ENCODE results near the gene KIF3B. TPM values are rescaled to one million over a fixed set of nuclear protein-coding genes. Genes with fewer than 3 reads are reported as not detected.

KIF3B gene
- total RNA-seq, 1 donor from 2014 or later = 9.9 TPM

DNA sequence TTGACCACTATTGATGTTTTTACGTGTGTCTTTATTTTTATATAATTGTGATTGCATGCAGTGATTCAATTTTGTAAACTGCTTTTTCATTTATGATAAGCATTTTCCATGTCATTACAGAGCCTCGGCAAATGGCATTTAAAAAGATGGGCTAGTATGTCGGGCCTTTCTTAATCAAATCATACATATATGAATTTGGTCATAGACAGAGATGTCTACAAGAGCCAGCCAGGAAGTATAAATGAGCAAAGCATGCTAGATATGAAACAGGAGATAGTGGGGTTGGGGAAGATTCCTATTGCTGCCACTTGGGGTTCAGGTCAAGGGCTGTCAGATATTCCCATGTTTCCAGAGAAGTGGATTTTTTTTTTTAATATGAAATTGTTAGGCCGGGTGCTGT lies 20.0 kb downstream of the KIF3B start:
- Histone ChIP-seq H3K27me3 (ENCODE audit: low read depth) (no peaks in the 10 kb centered on the region), H3K36me3 (no peaks in the 10 kb centered on the region), H3K27ac (replicated peaks) (no peak overlapping the region), H3K9me3 (replicated peaks) (no peaks in the 10 kb centered on the region), H3K4me1 (peaks cover 16% of the 10 kb centered on the region), H3K4me3 (no peak overlapping the region)
- TF ChIP-seq, protein P1, sequence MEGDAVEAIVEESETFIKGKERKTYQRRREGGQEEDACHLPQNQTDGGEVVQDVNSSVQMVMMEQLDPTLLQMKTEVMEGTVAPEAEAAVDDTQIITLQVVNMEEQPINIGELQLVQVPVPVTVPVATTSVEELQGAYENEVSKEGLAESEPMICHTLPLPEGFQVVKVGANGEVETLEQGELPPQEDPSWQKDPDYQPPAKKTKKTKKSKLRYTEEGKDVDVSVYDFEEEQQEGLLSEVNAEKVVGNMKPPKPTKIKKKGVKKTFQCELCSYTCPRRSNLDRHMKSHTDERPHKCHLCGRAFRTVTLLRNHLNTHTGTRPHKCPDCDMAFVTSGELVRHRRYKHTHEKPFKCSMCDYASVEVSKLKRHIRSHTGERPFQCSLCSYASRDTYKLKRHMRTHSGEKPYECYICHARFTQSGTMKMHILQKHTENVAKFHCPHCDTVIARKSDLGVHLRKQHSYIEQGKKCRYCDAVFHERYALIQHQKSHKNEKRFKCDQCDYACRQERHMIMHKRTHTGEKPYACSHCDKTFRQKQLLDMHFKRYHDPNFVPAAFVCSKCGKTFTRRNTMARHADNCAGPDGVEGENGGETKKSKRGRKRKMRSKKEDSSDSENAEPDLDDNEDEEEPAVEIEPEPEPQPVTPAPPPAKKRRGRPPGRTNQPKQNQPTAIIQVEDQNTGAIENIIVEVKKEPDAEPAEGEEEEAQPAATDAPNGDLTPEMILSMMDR (IDR thresholded peaks at IDR 0.05; ENCODE audit: borderline replicate concordance) = no peak
- intact Hi-C loops (cut with micrococcal nuclease) = no loop called here
- DNase-seq = no peak

DNA sequence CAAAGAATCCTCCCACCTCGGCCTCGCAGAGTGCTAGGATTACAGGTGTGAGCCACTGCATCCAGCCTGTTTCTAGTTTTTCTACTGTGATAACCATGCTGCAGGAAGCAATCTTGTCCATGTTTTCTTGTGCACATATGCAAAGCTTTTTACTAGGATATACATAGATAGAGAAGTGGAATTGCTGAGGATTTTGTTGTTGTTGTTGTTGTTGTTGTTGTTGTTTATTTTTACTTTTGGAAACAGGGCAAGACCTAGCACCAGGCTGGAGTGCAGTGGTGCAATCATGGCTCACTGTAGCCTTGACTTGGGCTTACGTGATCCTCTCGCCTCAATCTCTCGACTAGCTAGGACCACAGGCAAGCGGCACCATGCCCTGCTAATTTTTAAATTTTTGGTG lies 23.2 kb downstream of the KIF3B start:
- no peak overlapping the region for H3K27ac ChIP-seq (replicated peaks)
- H3K4me1 ChIP-seq = peaks cover 21% of the 10 kb centered on the region
- H3K27me3 ChIP-seq (ENCODE audit: low read depth) = no peaks in the 10 kb centered on the region
- intact Hi-C loops (cut with micrococcal nuclease) = no loop called here
- H3K4me3 ChIP-seq = no peak overlapping the region
- DNase-seq = no peak
- TF ChIP-seq, protein P1 (IDR thresholded peaks at IDR 0.05; ENCODE audit: borderline replicate concordance) = no peak
- no peaks in the 10 kb centered on the region for H3K9me3 ChIP-seq (replicated peaks)
- no peaks in the 10 kb centered on the region for H3K36me3 ChIP-seq

DNA sequence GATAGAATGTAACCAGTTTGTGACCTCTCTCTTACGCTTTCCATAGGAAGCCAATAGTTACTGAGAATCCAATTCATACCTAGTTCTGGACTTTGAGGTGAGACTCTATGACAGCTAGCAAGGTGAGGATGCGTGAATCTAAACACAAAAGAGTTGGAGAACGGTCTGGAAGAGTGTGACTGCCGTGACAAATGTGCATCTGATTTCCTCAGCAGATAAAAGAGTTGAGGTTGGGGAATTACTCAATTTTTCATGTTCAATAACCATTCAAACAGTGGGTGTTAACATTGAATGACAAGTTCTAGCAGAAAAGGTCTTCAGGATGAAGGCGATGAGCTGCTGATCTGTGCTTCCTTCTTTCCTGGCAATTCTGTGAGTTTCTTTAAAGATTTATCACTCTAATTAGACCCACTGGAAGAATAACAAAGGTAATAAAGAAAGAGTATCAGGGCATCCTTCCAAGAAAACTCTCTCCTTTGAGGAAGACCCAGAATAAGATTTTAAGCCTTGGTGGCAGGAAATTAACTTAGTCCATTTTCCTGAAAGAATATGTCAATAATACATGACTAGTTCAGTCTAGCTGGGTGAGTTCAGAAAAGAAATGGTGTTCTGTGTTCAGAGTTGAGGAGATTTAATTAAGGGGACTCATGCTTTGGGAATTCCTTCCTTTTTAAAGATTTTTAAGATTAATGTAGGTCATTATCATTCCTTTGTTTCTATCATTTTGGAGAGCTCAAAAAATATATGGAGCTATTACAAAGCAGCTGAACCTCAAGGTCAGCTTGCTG lies 24.5 kb downstream of the KIF3B start:
- TF ChIP-seq, protein P1 (IDR thresholded peaks at IDR 0.05; ENCODE audit: borderline replicate concordance) = no peak
- DNase-seq = no peak
- Histone ChIP-seq H3K4me3 (no peak overlapping the region), H3K4me1 (peaks cover 14% of the 10 kb centered on the region), H3K9me3 (replicated peaks) (no peaks in the 10 kb centered on the region), H3K36me3 (no peaks in the 10 kb centered on the region), H3K27me3 (ENCODE audit: low read depth) (no peaks in the 10 kb centered on the region), H3K27ac (replicated peaks) (no peak overlapping the region)
- intact Hi-C loops (cut with micrococcal nuclease) = no loop called here

DNA sequence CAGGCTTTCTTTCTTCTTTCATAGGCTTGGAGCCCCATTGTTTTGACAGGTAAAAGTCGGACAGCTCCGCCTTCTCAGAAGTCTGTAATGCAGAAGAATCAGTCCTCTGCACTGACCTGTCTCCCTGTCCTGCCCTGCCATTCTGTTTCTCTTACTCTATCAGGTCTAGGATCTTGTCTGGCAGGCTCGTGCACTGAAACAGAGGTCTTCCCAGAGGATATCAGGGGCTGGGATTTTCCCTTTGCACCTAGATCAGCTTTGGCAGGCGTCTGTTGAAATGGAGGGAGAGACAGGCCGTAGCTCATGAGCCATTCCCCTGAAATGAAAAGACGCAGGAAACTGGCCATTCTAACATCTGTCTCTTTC lies 25.0 kb downstream of the KIF3B start:
- H3K27ac ChIP-seq (replicated peaks) = no peak overlapping the region
- no peak overlapping the region for H3K4me3 ChIP-seq
- H3K4me1 ChIP-seq = peaks cover 8% of the 10 kb centered on the region
- H3K27me3 ChIP-seq (ENCODE audit: low read depth) = no peaks in the 10 kb centered on the region
- DNase-seq = no peak
- TF ChIP-seq, protein P1 (IDR thresholded peaks at IDR 0.05; ENCODE audit: borderline replicate concordance) = no peak
- H3K36me3 ChIP-seq = no peaks in the 10 kb centered on the region
- H3K9me3 ChIP-seq (replicated peaks) = no peaks in the 10 kb centered on the region
- intact Hi-C loops (cut with micrococcal nuclease) = no loop called here

DNA sequence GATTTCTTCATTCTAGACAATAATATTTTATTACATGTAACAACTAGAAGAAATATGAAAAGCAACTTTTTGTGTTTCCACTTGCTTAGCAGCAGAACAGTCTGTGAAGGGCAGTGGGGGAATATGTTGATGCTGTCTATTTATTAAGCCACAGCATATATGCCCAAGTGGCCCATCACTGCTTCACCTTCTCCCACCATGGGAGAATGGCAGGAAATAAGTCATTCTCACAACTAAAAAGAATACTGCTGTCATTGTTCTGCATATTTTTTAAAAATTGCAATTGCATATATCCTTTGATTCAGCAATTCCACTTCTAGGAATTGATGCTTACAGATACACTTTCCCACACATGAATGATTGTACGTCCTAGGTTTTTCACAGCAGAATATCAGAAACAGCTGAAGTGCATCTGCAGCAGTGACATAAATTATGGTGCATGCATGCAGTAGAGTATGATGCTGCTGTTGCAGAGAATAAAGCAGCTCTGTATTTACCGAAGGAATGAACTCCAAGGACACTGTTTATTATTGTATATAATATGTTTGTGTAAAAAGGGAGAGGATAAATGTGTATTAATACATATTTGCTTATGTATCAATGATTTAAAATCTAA lies 26.8 kb downstream of the KIF3B start:
- TF ChIP-seq, protein P1 (IDR thresholded peaks at IDR 0.05; ENCODE audit: borderline replicate concordance) = no peak
- H3K4me1 ChIP-seq = peaks cover 6% of the 10 kb centered on the region
- no peaks in the 10 kb centered on the region for H3K9me3 ChIP-seq (replicated peaks)
- no peak overlapping the region for H3K4me3 ChIP-seq
- H3K27me3 ChIP-seq (ENCODE audit: low read depth) = no peaks in the 10 kb centered on the region
- intact Hi-C loops (cut with micrococcal nuclease) = no loop called here
- H3K36me3 ChIP-seq = no peaks in the 10 kb centered on the region
- H3K27ac ChIP-seq (replicated peaks) = no peak overlapping the region
- no peak for DNase-seq

All from left ventricle myocardium inferior (tissue), 1 donor.